K562 (cell line): ENCODE results near the gene SAV1. TPM values are rescaled to one million over a fixed set of nuclear protein-coding genes. Genes with fewer than 3 reads are reported as not detected.

Experiments used
- ATAC-seq: fragments of 200-7000 bp; cut with Tn5 transposase; 3 replicates; pipeline ENCODE4 v1.9.1; 2020; ENCODE audit warnings: moderate library complexity
- BruUV-seq: library from RNA; stranded (reverse); fragments of 400-500 nt; replicated peaks from 2 replicates; lab custom pipeline; 2021; lab: Mats Ljungman, UMichigan
- CTCF ChIA-PET: fragments of 300-600 bp; formaldehyde crosslinking; extraction: SDS; loops from one replicate; lab custom pipeline; 2021; ENCODE audit warnings: low intra/inter-chr PET ratio; lab: Yijun Ruan, JAX
- POLR2A ChIA-PET: fragments of 300-600, 350-650 bp; sonication (Branson Sonifier 250); formaldehyde crosslinking; extraction: SDS; loops from one replicate; lab custom pipeline; 2021; ENCODE audit warnings: antibody characterized with exemption, inconsistent platforms; lab: Yijun Ruan, JAX
- DNase-seq, 4 experiments: peaks; one replicate each; pipeline versions ENCODE4 v3.0.0 to v3.0.0-alpha.2; 2011 to 2018; ENCODE audit warnings: low spot score in 3 of 4, mixed read lengths in 3 of 4; ENCODE audit errors: extremely low read depth in 1 of 4
- FAIRE-seq: peaks from 2 replicates; lab custom pipeline; 2011; peaks lifted over from hg19 to GRCh38; lab: Jason Lieb, UNC
- H2AFZ ChIP-seq: 2 replicates; pipeline ENCODE4 v1.6.0; 2011; ENCODE audit warnings: low read depth, low read length, control low read depth, inconsistent platforms
- H3K27ac ChIP-seq: fragments of 200-600 bp; 3 replicates; pipeline ENCODE4 v1.8.0; 2011; ENCODE audit warnings: low read depth, mild to moderate bottlenecking, control low read depth, inconsistent platforms, low read length, moderate library complexity, mixed read lengths; ENCODE audit errors: extremely low read depth
- H3K27me3 ChIP-seq, 2 experiments: fragments of 300-600 bp in 1 of 2; 2 replicates in 1 of 2; 3 replicates in 1 of 2; pipeline versions ENCODE4 v1.6.0 to v1.8.0; 2011; ENCODE audit warnings: inconsistent platforms in 2 of 2, low read length in 2 of 2, mild to moderate bottlenecking in 1 of 2, mixed read lengths in 1 of 2, moderate library complexity in 1 of 2; ENCODE audit not compliant: control insufficient read depth in 2 of 2, insufficient read depth in 2 of 2
- H3K36me3 ChIP-seq: fragments of 300-600 bp; 3 replicates; pipeline ENCODE4 v1.8.0; 2011; ENCODE audit warnings: mild to moderate bottlenecking, low read length, inconsistent platforms; ENCODE audit not compliant: control insufficient read depth, insufficient read depth
- H3K4me1 ChIP-seq, 2 experiments: fragments of 200-600 bp in 1 of 2; replicated peaks in 1 of 2; 2 replicates in 1 of 2; 3 replicates in 1 of 2; pipeline versions ENCODE4 v1.5.1 to v1.8.0; 2011; ENCODE audit warnings: inconsistent platforms in 2 of 2, low read length in 2 of 2, mild to moderate bottlenecking in 1 of 2, mixed read lengths in 1 of 2, moderate library complexity in 1 of 2; ENCODE audit not compliant: control insufficient read depth in 2 of 2, insufficient read depth in 2 of 2
- H3K4me2 ChIP-seq: 2 replicates; pipeline ENCODE4 v1.6.1; 2011; ENCODE audit warnings: low read length, control low read depth, inconsistent platforms, mixed read lengths; ENCODE audit not compliant: insufficient read depth
- H3K4me3 ChIP-seq: fragments of 200-600 bp; sonication (generic), shearing (Covaris generic); 2 replicates; pipeline ENCODE4 v1.5.1; 2016; ENCODE audit warnings: control low read depth, inconsistent platforms
- H3K79me2 ChIP-seq: fragments of 200-600 bp; 3 replicates; pipeline ENCODE4 v1.8.0; 2011; ENCODE audit warnings: low read length, inconsistent platforms; ENCODE audit not compliant: control insufficient read depth, insufficient read depth
- H3K9ac ChIP-seq, 2 experiments: 2 replicates each; pipeline versions ENCODE4 v1.6.0 to v1.6.1; 2011; ENCODE audit warnings: low read depth in 2 of 2, low read length in 2 of 2, control low read depth in 1 of 2, inconsistent platforms in 1 of 2, mild to moderate bottlenecking in 1 of 2, mixed read lengths in 1 of 2; ENCODE audit not compliant: insufficient read depth in 1 of 2
- H3K9me1 ChIP-seq: one replicate; pipeline ENCODE4 v1.6.0; 2011; ENCODE audit warnings: inconsistent platforms, mild to moderate bottlenecking, low read length, moderate library complexity; ENCODE audit not compliant: control insufficient read depth, insufficient read depth
- H3K9me3 ChIP-seq: replicated peaks from 2 replicates; pipeline ENCODE4 v1.5.1; 2011; ENCODE audit warnings: low read depth, low read length, inconsistent platforms; ENCODE audit not compliant: control insufficient read depth, insufficient read depth
- H4K20me1 ChIP-seq: replicated peaks from 2 replicates; pipeline ENCODE4 v1.6.1; 2011; ENCODE audit warnings: low read length, inconsistent platforms, mixed read lengths; ENCODE audit not compliant: control insufficient read depth, insufficient read depth
- BHLHE40 ChIP-seq: IDR thresholded peaks from 2 replicates; pipeline ENCODE4 v1.6.1; 2011; ENCODE audit warnings: low read length, improper control_type of control experiment
- CCAR2 ChIP-seq: fragments of 200-400 bp; formaldehyde crosslinking; IDR thresholded peaks from 2 replicates; pipeline ENCODE4 v1.6.1; 2017; ENCODE audit warnings: mild to moderate bottlenecking, low read depth, low read length
- EP300 ChIP-seq: IDR thresholded peaks from 2 replicates; pipeline ENCODE4 v1.6.1; 2012; ENCODE audit warnings: low read length, improper control_type of control experiment
- MECOM ChIP-seq: fragments of 250-450 bp; sonication (Bioruptor Pico); IDR thresholded peaks from 2 replicates; pipeline ENCODE4 v1.8.0; 2022; ENCODE audit warnings: inconsistent platforms
- NBN ChIP-seq: fragments of 450-650 bp; IDR thresholded peaks from 2 replicates; pipeline ENCODE4 v1.6.1; 2016; ENCODE audit warnings: low read depth, mild to moderate bottlenecking
- PCBP2 ChIP-seq: fragments of 200-400 bp; formaldehyde crosslinking; IDR thresholded peaks from 2 replicates; pipeline ENCODE4 v1.6.1; 2018; ENCODE audit warnings: low read length, low read depth, mild to moderate bottlenecking, moderate library complexity; ENCODE audit not compliant: poor library complexity, severe bottlenecking
- RBFOX2 ChIP-seq: fragments of 200-400 bp; formaldehyde crosslinking; IDR thresholded peaks from 2 replicates; pipeline ENCODE4 v1.6.1; 2017; ENCODE audit warnings: low read depth, mild to moderate bottlenecking, low read length, moderate library complexity
- RBM14 ChIP-seq: fragments of 200-400 bp; formaldehyde crosslinking; IDR thresholded peaks from 2 replicates; pipeline ENCODE4 v1.6.1; 2018; ENCODE audit warnings: low read depth, mild to moderate bottlenecking, low read length, moderate library complexity, borderline replicate concordance; ENCODE audit not compliant: insufficient read depth
- RBM17 ChIP-seq: fragments of 200-400 bp; formaldehyde crosslinking; IDR thresholded peaks from 2 replicates; pipeline ENCODE4 v1.6.1; 2017; ENCODE audit warnings: low read depth, mild to moderate bottlenecking, low read length, borderline replicate concordance
- SMAD4 ChIP-seq: fragments of 250-450 bp; sonication (Bioruptor Pico); conservative IDR thresholded peaks from 2 replicates; pipeline ENCODE4 v1.8.0; 2021; ENCODE audit warnings: inconsistent platforms, mild to moderate bottlenecking, moderate library complexity
- SPI1 ChIP-seq: IDR thresholded peaks from 2 replicates; pipeline ENCODE4 v1.6.1; 2011; ENCODE audit warnings: low read depth, low read length, control low read depth, borderline replicate concordance
- STAT6 ChIP-seq: sonication (generic); formaldehyde crosslinking; IDR thresholded peaks from 2 replicates; pipeline ENCODE4 v1.8.1; 2023; ENCODE audit warnings: mild to moderate bottlenecking, missing genetic modification reagents
- USF2 ChIP-seq: sonication (generic); formaldehyde crosslinking; IDR thresholded peaks from 2 replicates; pipeline ENCODE4 v1.5.0; 2020; ENCODE audit warnings: missing genetic modification reagents
- ZNF589 ChIP-seq: fragments of 200-800 bp; sonication (Bioruptor generic); IDR thresholded peaks from 2 replicates; pipeline ENCODE4 v1.6.1; 2016; ENCODE audit warnings: low read depth, missing genetic modification characterization, missing compliant biosample characterization
- WGBS: fragments of 100-300 bp; shearing (Covaris generic); methylation state at CpG from one replicate; pipeline ENCODE4 v1.1.6; 2016; ENCODE audit warnings: low coverage, mixed read lengths; ENCODE audit not compliant: insufficient coverage; ENCODE audit errors: missing lambda C conversion rate; 5-methylcytosine and 5-hydroxymethylcytosine counted together
- in situ Hi-C: fragments of 300-500 bp; cut with MboI; formaldehyde crosslinking; loops from 4 replicates; pipeline ENCODE4 v1.15.0; 2018; ENCODE audit warnings: inconsistent platforms, mixed read lengths
- intact Hi-C: fragments of 100-400 bp; cut with micrococcal nuclease; formaldehyde crosslinking; loops from 2 replicates; pipeline ENCODE4 v1.14.2; 2022
- polyA plus RNA-seq, 8 experiments: library from polyadenylated mRNA; depleted of rRNA in 4 of 8; stranded (reverse) in 5 of 8; unstranded in 3 of 8; fragments of >200 nt; fragmentation: Nextera tagmentation in 2 of 8; fragmentation: Illumina TruSeq in 1 of 8; extraction: Ambion mirVana in 2 of 8; extraction: Trizol in 1 of 8; gene quantifications; 2 replicates each; pipeline versions ENCODE4 v1.2.1 to v1.2.3, GENCODE V29; 2011 to 2014; ENCODE audit warnings: inconsistent platforms in 1 of 8, missing spikeins in 1 of 8
- total RNA-seq, 7 experiments: library from RNA; depleted of rRNA in 6 of 7; stranded (reverse); fragments of >200 nt in 6 of 7; fragmentation: Illumina TruSeq in 2 of 7; extraction: Trizol in 2 of 7; gene quantifications; 2 replicates each; pipeline versions ENCODE4 v1.2.1 to v1.2.3, GENCODE V29; 2011 to 2021; ENCODE audit warnings: low replicate concordance in 1 of 7
- TF ChIP-seq, protein P1 (sequence below): fragments of 450-650 bp; IDR thresholded peaks from 2 replicates; pipeline ENCODE4 v1.6.1; 2017; ENCODE audit warnings: antibody characterized with exemption
- TF ChIP-seq, protein P2 (sequence below): sonication (generic); formaldehyde crosslinking; IDR thresholded peaks from 2 replicates; pipeline ENCODE4 v1.8.0; 2022; ENCODE audit warnings: missing genetic modification reagents, mild to moderate bottlenecking, moderate library complexity, borderline replicate concordance

Gene SAV1
- total and polyA plus RNA-seq, 9 of the 15 experiments (the other 6 are each of a cell fraction or from before 2014, with no cell fraction given): 6.5 to 18.1 (median 16.1) TPM

GRCh38 chr14:50656776-50657175, 11.3 kb downstream of the SAV1 start:
- DNase-seq (no peak), FAIRE-seq (no peak), ATAC-seq (no peak)
- peaks cover 19% of the 10 kb centered on the region; the same call in 2 of the 3 replicates for H3K36me3 ChIP-seq
- H3K79me2 ChIP-seq: peaks cover 77% of the 10 kb centered on the region
- intact Hi-C loops: no loop called here
- peaks cover 0 to 3% of the 10 kb centered on the region in 2 experiments; a peak in 3 of 5 replicates for H3K4me1 ChIP-seq
- ChIA-PET POLR2A (no interaction called here), CTCF (no interaction called here)
- no TSS peak for BruUV-seq
- H3K9ac ChIP-seq: no peak overlapping the region
- no peaks in the 10 kb centered on the region for H3K9me3 ChIP-seq
- H2AFZ ChIP-seq: no peak overlapping the region
- H3K4me3 ChIP-seq: no peak overlapping the region
- no peaks in the 10 kb centered on the region for H3K9me1 ChIP-seq
- no CpG with 5 or more reads among the region's 6 CpGs for WGBS
- no peak overlapping the region for H3K4me2 ChIP-seq
- in situ Hi-C loops: no loop called here
- no peaks in the 10 kb centered on the region for H3K27me3 ChIP-seq
- no peaks in the 10 kb centered on the region for H4K20me1 ChIP-seq
- H3K27ac ChIP-seq: no peak overlapping the region
- TF ChIP-seq NBN (no peak), USF2 (CRISPR knock-in tag) (no peak), SPI1 (no peak), EP300 (no peak), BHLHE40 (no peak), SMAD4 (CRISPR knock-in tag) (no peak), PCBP2 (no peak), CCAR2 (no peak), RBFOX2 (no peak), STAT6 (CRISPR knock-in tag) (no peak), ZNF589 (no peak), RBM14 (no peak), MECOM (CRISPR knock-in tag) (no peak), RBM17 (no peak)
- TF ChIP-seq, protein P1, sequence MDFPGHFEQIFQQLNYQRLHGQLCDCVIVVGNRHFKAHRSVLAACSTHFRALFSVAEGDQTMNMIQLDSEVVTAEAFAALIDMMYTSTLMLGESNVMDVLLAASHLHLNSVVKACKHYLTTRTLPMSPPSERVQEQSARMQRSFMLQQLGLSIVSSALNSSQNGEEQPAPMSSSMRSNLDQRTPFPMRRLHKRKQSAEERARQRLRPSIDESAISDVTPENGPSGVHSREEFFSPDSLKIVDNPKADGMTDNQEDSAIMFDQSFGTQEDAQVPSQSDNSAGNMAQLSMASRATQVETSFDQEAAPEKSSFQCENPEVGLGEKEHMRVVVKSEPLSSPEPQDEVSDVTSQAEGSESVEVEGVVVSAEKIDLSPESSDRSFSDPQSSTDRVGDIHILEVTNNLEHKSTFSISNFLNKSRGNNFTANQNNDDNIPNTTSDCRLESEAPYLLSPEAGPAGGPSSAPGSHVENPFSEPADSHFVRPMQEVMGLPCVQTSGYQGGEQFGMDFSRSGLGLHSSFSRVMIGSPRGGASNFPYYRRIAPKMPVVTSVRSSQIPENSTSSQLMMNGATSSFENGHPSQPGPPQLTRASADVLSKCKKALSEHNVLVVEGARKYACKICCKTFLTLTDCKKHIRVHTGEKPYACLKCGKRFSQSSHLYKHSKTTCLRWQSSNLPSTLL: no peak
- TF ChIP-seq, protein P2, sequence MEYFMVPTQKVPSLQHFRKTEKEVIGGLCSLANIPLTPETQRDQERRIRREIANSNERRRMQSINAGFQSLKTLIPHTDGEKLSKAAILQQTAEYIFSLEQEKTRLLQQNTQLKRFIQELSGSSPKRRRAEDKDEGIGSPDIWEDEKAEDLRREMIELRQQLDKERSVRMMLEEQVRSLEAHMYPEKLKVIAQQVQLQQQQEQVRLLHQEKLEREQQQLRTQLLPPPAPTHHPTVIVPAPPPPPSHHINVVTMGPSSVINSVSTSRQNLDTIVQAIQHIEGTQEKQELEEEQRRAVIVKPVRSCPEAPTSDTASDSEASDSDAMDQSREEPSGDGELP: no peak
